GM19467 (cell line): Measurements from ENCODE around the gene ZFHX2.

Experiments used
- ATAC-seq: cut with Tn5 transposase; IDR thresholded peaks from one replicate; pipeline ENCODE4 v1.9.1; 2021; ENCODE audit warnings: mild to moderate bottlenecking, moderate library complexity; ENCODE audit not compliant: unreplicated experiment

Gene ZFHX2

DNA sequence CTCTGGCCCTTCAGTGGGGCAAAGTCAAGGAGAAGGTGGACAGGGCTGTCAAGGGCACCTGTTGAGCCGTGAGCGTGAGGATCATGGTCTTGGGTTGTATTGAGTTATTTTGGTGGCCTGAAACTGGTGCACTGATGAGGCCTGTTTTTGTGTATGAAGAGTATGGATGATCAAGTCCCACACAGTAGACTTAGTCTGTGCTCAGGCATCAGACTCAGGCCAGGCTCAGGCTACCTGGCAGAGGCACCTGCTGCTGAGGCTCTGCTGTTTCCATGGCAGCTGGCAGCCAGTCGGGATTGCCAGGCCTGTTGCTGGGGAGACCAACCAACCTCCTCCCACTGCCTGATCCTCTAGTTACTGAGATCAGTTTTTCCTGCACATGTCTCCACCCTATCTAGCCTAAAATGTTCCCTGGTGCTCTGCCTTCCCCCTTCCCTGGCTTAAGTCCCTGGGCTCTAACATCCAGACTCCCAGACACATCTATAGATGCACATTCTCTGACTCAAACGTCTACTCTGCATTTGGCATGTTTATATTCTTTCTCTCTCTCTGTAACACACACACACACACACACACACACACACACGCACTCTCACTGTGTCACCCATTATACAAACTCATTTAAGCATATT, 21.9 kb upstream of the ZFHX2 start:
- ATAC-seq, result no peak

DNA sequence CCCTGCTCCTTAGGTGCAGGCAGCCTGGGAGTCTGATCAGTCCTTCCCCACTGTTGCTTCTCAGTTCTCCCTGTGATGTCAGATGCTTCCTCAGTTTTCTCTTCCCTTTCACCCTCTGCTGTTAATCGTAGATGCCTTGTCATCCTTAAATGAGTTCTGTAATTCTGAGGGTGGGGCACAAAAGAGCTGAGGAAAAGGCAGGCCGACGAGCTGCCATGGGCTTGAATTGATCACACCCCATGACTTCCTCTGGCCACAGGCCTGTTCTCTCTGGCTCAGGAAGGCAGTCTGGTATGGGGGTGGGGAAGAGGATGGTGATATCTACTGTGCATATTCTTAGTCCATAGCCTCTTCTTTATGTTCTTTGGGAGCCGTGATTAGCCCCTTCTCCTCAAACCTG, 21.3 kb upstream of the ZFHX2 start:
- no peak for ATAC-seq

DNA sequence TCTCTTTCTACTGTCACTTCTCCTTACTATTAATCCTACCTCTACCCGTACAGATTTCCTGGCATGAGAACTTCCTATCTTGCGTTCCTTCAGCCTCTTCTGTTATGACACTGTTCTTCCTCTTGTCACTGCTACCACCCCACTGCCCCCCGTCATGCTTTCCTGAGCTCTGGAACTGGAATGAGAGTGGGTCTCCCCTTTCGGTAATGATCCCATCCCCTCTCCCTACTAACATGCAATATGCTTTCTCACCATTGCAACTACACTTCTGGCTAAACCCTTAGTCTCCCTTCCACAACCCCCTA, 20.9 kb upstream of the ZFHX2 start:
- no peak for ATAC-seq

DNA sequence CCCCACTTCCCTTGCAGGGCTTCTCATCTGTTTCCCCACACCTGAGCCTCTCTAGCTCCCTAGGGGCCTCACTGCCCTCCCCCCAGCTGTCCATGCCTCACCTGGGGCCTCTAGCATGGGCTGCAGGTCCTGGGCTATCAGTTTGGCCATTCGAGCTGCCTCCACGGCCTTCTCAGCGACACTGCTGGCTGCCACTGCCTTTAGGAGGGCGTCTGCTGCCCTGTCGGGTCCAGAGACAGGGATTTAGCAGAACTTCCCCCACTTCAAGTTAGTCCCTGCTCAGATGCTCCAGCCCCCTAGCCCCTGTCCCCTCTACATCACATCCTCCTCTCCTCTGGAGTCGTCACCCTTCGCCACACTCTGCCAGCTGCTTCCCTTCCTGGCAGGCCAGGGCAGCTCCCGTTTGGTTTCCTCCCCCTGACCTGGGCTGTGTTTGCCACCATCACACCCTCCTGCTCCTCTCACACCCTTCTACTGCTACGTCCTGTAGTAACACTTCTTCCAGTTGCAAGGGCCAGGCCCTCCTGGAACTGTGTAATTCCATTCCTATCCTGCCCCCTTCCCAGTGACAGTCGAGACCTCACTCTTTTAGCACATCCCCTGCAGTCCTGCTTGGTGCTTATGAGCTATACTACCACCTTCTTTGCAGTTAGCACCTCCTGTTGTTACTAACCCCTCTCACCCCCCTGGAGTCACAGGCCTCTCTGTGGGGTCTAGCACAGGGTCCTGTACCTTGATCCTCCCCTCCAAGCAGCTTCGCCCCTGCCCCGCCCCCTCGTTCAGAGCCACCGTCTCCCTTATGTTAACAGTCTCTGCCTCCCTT, 20.3 kb upstream of the ZFHX2 start:
- no peak for ATAC-seq

DNA sequence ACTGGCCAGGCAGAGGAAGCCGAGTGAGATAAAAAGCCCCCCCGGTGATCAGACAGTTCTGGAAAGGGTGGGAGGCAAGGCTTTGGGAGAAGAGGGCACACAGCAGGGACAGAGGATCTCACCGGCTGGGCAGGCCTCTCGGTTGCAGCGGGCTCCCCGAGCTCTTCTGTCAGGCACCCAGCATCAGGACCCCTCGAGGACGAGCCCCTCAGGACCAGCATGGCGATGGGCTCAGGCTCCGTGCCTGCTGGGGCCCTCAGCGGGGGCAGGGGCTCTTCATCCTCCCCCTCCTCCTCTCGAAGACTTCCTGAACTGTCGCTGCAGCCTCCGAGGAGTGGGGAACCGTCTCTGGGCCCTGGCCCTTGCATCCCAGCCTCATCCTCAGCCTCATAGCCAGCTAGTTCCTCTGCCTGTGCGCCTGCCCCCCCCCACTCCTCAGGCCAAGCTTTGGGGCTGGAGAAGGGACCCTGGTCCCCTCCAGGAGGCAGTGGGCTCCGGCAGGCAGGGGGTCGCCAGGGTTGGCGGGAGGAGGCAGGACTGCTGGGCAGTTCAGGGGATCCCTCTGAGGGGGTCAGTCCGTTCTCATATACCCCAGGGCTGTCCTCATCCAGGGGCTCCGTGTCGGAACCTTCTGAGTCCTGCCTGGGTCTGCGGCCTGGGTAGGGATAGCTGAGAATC, 19.4 kb upstream of the ZFHX2 start:
- no peak for ATAC-seq

DNA sequence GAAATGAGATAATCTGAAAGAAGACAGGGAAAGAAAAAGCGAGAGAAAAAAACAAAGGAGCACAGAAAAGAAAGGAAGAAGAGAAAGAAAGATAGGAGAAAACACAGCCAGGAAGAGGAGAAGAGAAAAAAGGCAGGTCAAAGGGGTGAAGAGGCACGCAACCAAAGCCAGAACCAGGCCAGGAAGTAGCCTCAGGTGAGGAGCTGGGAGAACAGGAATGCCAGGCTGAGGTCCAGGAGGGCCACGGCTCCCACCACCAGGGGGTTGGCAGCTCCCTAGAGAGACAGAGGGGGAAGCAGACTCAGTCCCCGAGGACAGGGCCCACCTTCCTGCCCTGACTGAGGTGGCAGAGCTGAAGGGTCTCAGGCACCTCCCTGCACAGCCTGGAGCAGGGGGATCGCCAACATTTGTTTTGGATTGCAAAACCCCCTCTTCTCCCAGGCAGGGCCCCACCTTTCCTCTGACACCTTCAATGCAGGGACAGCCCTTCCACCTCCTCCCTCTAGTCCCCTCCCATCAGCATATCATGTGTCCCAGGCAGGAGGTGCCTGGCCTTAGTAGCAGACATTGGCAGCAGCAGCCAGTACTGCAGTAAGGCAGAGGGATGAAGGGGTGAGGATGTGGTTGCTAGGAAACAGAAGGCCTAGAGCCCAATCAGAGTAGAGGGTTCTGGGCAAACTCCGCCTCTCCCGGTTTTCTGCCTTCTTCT, 18.0 kb upstream of the ZFHX2 start:
- ATAC-seq, result no peak

DNA sequence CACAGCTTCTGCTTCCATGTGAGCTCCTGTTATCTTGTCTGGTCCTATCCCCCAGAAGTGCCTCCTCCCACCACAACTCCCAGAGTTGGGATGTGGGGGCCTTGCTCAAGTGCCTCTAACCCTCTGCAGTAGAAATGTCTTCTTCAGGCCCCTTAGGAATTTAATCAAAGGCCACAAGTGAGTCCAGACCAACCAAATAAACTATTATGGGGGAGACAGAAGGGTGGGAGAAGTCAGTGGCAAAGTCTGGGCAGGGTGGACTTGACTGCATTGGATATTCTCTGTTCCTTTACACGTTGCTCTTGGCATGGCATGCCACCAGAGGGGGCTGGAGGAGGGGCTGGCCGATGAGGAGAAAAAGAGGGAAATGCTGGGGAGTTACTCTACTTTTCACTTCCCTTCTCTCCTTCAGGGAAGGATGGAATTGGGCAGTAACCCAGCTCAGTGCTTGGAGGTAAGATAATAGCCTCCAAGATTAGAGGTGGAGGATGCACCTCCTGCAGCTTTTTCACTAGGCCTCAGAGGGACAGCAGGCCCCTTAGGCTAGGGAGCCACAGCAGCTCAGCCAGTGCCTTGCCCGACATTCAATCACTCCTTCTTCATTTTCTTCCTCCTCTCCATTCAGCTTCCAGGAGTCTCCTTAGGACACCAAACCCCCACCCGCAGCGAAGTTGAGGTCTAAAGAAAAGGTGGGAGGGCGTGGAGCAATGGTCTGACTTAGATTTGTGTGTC, 17.2 kb upstream of the ZFHX2 start:
- no peak for ATAC-seq

DNA sequence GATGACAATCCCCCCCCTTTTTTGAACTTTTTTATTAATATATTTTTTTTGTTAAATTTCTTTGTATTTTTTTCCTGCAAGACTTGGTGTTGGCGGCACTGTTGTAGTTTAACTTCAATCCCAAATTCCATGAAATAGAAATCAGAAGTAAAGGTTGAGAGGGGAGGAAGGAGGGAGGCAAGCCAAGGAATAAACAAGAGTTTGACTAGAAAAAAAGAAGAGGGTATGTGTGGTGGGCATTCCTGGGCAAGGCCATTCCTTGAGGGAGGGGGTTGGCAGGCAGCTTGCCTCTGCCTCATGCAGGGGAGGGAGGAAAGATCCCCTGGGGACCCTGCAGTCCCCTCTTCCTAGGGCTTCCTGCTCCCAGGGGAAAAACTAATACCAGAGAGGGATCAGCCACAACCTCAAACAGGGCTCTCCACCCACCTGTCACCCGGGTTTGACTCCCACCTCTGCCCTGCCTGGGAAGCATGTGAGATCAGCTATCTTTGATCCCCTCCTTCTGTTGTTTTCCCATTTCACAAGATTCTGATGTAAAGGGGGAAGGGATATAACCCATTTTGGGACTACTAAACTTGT, 16.5 kb upstream of the ZFHX2 start:
- no peak for ATAC-seq

DNA sequence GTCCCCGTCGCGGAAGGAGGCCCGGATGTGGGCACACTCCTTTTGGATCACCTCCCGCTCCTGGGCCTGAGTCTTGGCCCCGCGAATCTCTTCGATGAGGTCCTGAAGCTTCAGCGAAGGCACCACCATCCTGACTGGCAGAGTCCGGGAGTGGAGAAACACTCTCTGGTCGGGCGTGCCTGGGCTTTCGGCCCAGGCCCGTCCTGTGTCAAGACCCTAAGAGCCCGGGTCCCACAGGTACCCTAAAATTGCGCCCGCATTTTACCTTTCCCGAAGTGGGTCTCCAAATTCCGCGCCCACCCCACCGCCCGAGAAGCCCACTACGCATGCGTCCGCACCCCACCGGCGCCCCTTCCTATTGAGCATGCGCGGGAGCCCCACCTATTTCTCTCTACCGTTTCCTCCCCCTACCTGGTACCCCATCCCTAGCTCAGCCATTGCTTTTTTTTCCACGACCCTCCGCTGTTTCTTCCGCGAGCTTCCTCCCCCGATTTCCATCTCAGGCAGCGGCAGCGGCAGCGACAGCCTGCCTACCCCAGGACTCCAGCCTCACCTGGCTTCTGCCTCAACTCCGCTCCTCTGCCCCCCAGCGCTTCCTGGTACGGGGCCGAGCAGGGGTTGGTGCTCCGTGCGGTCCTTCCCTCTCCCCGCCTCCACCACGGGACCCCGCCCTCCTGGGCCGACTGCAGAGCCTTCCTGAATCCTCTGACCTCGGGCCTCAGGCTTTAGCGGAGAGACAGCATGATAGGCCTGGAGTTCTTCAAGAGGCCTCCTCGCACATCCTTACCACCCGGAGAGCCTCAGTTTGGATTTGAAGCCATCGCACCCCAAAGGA, 15.8 kb upstream of the ZFHX2 start, which contains the start of gene AP1G2:
Gene AP1G2, minus strand, starts transcription at position 606 of the 835 bp plus-strand sequence. Its CDS starts 477 bp downstream, at position 129.
- ATAC-seq, result peak; percentile 87

DNA sequence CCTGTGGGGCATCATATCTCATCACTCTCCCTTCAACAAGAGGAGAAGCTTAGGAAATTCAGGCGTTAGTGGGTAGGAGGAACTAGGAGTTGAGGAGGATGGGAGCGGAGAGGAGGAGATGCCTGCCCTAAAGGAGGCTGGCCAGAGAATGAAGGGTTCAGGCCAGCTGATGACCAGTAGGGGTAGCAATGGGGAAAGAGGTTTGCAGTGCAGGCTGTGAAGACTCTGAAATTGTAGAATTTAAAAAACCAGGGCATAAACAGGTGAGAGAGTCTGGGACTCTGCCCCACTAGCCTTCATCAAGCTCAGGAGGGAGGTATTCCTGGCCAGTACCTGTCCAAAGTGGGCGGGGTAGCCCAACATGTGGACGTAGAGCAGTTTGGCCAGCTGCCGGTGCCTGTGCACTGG, 15.2 kb upstream of the ZFHX2 start:
- ATAC-seq, result peak; percentile 13

DNA sequence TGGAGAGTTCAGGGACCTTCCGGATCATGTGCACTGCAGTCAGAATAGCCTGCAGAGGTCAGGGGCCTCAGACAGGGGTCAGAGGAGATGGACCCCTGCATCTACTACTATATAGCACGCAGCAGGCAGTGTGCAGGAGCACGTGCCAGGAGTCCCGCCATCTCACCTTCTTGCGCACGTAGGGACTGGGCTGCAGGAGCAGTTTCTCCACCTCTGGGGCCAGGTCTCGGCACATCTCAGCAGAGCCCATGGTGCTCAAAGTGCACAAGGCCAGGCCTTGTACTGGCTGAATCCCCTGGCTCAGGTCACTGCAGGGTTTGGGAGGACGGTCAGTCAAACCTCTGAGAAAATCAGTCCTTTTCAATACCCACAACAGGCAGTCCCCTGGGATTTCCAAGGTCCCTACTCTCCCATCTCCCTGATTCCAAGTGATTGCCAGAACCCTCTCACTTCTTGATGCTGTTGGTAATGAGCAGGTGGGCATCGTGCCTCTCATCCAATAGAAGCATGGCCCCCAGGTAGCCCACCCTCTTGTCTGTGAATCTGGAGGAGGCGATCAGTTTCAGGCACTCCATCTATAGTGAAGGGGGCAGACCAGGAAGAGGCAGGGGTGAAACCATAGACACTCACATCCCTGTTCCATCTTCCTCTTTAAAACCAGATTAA, 14.7 kb upstream of the ZFHX2 start:
- ATAC-seq, result no peak

DNA sequence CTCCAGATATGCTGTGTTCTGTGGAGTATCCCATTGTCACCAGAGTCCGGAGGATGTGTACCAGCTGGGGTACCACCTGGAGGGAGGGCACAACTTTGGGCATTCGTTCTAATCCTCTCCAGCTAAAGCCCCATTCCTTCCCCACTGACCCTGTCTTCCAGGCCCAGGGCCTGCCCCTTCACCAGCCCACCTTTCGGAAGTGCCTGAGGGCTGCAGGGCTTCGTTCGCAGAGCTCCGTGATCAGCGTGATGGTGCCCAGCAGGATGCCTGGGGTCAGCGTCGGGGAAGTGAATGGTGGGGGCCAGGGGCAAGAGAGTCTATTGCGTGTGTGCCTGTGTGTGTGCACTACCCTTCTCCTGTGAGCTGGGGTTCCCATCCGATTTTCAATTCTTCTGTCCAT, 14.1 kb upstream of the ZFHX2 start:
- no peak for ATAC-seq

DNA sequence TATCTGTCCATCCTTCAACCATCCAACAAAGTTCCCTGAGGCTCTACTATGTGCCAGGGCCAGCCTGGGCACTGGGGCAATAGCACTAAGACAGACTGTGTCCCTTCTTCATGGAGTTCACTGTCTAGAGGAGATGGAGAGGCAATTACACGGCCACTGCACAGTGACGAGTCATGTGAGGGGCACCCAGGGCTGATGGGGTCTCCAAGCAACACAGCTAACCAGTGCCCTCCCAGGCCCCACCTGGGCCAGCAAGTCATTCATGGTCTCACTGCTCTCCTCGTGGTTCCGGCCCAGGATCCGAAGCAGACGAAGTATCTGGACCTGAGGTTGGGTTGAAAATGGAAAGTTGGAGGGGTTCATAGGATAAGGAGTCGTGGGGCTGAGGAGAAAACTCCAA, 13.3 kb upstream of the ZFHX2 start:
- ATAC-seq, result no peak

DNA sequence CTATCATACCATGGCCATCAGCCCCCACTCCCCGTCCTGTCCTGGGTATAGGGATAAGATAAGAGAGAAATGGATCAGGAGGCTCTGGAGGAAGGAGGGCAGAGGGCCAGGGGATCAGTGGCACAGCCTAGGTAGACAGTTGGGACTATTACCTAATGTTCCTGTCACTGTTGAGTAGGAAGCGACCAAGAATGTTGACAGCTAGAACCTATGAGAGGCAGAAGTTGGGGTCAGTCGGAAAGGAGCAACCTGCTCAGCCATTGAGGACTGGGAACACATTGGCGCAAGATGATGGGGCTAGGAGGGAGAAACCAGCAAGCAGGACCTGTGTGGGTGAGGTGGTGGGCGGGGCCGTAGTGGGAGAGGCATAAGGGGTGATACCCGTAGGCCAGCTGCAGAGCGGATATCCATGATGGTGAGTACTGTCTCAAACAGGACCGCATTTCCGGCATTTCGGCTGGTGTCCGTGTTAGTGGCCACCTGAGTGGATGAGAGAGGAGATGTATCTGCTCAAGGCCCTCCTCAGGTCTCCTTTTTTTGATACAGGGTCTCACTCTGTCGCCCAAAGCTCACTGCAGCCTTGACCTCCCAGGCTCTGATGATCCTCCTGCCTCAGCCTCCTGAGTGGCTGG, 12.7 kb upstream of the ZFHX2 start:
- no peak for ATAC-seq

DNA sequence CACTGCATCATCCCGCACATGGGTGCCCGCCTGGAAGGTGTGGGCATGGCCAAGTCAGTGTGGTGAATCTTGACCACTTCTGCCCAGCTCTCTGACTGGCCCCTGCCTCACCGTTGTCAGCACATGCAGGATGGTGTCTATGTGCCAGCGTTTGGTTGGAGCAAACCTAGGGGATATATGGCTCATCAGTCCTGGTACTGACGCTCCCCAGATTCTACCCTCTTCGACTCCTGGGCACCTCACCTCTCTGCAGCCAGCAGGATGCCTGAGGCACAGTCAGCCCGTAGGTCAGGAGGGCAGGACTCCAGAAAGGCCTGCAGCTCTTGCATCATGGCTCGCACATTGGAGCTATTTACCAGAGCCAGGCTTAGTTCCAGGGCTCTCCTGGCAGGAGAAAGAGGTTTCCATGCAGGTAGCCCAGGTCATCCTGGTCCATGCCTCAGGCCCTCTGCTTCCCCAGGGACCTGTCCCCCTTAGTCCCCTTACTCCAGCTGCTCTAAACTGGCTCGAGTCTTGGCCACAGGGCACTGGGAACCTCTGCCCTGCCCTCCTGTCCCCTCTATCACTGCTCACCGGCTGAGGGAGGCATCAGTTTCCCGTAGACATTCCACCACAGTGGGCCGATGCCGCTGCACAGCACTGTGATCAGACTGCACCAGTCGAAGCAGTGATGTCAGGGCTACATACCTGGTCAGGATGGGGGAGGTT, 12.1 kb upstream of the ZFHX2 start:
- no peak for ATAC-seq

DNA sequence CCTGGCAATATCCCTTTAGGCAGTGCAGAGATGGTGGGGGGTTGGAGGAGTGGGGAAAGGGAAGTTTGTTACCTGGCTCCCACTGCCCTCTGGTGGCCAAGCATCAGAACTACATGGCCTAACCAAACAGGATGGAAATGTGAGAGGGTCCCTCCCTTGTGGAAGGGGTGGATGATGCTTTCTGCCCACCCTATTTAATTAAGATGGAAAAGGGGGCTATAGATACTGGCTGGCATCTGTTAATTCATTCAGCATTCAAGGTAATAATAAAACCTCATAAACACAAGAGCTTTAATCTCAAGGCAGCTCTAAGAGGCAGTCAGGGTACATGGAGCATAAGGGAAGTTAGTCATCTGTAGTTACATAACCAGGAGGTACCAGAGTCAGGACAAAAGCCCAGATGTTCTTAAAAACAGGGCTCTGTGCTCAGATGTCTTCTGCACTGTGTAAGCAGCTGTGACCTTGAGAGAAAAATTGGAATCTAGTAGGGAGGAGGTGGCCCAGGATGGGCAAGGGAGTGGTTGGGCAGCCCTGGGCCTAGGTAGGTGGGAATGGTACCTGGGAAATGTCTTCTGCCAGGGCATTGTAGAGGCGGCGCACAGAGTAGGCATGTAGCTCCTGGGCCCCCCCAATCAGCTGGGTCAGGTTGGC, 11.4 kb upstream of the ZFHX2 start:
- ATAC-seq, result no peak
